B cell (primary cell): ENCODE data around the gene PTPN7. TPM values are rescaled to one million over a fixed set of nuclear protein-coding genes. Genes with fewer than 3 reads are reported as not detected.

Experiments used
- ATAC-seq: fragments of 200-7000 bp; cut with Tn5 transposase; one replicate; pipeline ENCODE4 v1.10.0; 2021; ENCODE audit warnings: low read depth, mild to moderate bottlenecking, moderate number of reproducible peaks, moderate library complexity
- CTCF ChIA-PET: fragments of 350-600 bp; sonication (Branson Sonifier 250); formaldehyde crosslinking; loops from one replicate; lab custom pipeline; 2021; ENCODE audit warnings: antibody characterized with exemption, inconsistent platforms; lab: Charles Lee
- POLR2A ChIA-PET: fragments of 350-600 bp; sonication (Branson Sonifier 250); formaldehyde crosslinking; loops from one replicate; lab custom pipeline; 2021; ENCODE audit warnings: antibody characterized with exemption; lab: Charles Lee
- DNase-seq: peaks from one replicate; pipeline ENCODE4 v3.0.0; 2013
- H2AFZ ChIP-seq: 2 replicates; pipeline ENCODE4 v1.6.1; 2012; ENCODE audit warnings: mild to moderate bottlenecking, low read depth, low read length; ENCODE audit not compliant: insufficient read depth, poor library complexity, severe bottlenecking
- H3K27ac ChIP-seq, 2 donors: 1 replicate in 1 of 2; 2 replicates in 1 of 2; pipeline ENCODE4 v1.5.1; 2012 to 2013; ENCODE audit warnings: low read length in 2 of 2, mild to moderate bottlenecking in 2 of 2, moderate library complexity in 1 of 2
- H3K27me3 ChIP-seq, 4 experiments: fragments of 200-600 bp in 1 of 4; sonication (generic) in 1 of 4; replicated peaks in 1 of 4; 1 replicate in 2 of 4; 2 replicates in 2 of 4; pipeline versions ENCODE4 v1.6.1 to v1.7.0; 2013 to 2016; ENCODE audit warnings: low read length in 3 of 4, mild to moderate bottlenecking in 2 of 4, mixed read lengths in 1 of 4, moderate library complexity in 1 of 4; ENCODE audit not compliant: insufficient read depth in 4 of 4, control insufficient read depth in 3 of 4; ENCODE audit errors: control extremely low read depth in 1 of 4
- H3K36me3 ChIP-seq, 2 experiments: replicated peaks in 1 of 2; 1 replicate in 1 of 2; 2 replicates in 1 of 2; pipeline versions ENCODE4 v1.6.1 to v1.7.1; 2013; ENCODE audit warnings: low read length in 1 of 2; ENCODE audit not compliant: insufficient read depth in 2 of 2, control insufficient read depth in 1 of 2; ENCODE audit errors: control extremely low read depth in 1 of 2, extremely low read depth in 1 of 2
- H3K4me1 ChIP-seq, 2 donors: fragments of 200-600 bp in 1 of 2; sonication (generic) in 1 of 2; 1 replicate in 1 of 2; 2 replicates in 1 of 2; pipeline versions ENCODE4 v1.5.1 to v1.6.1; 2013 to 2017; ENCODE audit warnings: low read length in 2 of 2; ENCODE audit not compliant: control insufficient read depth in 2 of 2, insufficient read depth in 2 of 2
- H3K4me2 ChIP-seq: replicated peaks from 2 replicates; pipeline ENCODE3; 2012; ENCODE audit warnings: mild to moderate bottlenecking, low read depth, low read length; ENCODE audit not compliant: poor library complexity, severe bottlenecking
- H3K4me3 ChIP-seq, 5 experiments: fragments of 200-600 bp in 1 of 5; sonication (generic) in 1 of 5; 1 replicate in 3 of 5; 2 replicates in 2 of 5; pipeline versions ENCODE4 v1.5.1 to v1.7.0; 2011 to 2016; ENCODE audit warnings: low read length in 4 of 5, mild to moderate bottlenecking in 4 of 5, low read depth in 2 of 5, control low read depth in 1 of 5, moderate library complexity in 1 of 5; ENCODE audit not compliant: insufficient read depth in 1 of 5; ENCODE audit errors: control extremely low read depth in 1 of 5, extremely low read depth in 1 of 5
- H3K79me2 ChIP-seq: fragments of 200-600 bp; sonication (generic); one replicate; pipeline ENCODE4 v1.6.0; 2016; ENCODE audit warnings: low read length; ENCODE audit not compliant: control insufficient read depth, insufficient read depth
- H3K9ac ChIP-seq: fragments of 200-600 bp; sonication (generic); 2 replicates; pipeline ENCODE4 v1.6.1; 2017; ENCODE audit warnings: mild to moderate bottlenecking, low read length, moderate library complexity
- H3K9me3 ChIP-seq, 3 donors: one replicate each; pipeline versions ENCODE4 v1.6.1 to v1.7.1; 2013; ENCODE audit warnings: low read length in 2 of 3; ENCODE audit not compliant: control insufficient read depth in 2 of 3, insufficient read depth in 1 of 3; ENCODE audit errors: control extremely low read depth in 1 of 3
- H4K20me1 ChIP-seq: 2 replicates; pipeline ENCODE4 v1.6.0; 2012; ENCODE audit warnings: mild to moderate bottlenecking, low read length; ENCODE audit not compliant: insufficient read depth, control insufficient read depth, poor library complexity, severe bottlenecking
- H3K27ac Mint-ChIP-seq: one replicate; pipeline ENCODE4 v1.8.0; 2021; ENCODE audit warnings: mixed read lengths
- H3K27me3 Mint-ChIP-seq: one replicate; pipeline ENCODE4 v1.8.0; 2021; ENCODE audit warnings: mixed read lengths
- H3K4me1 Mint-ChIP-seq: one replicate; pipeline ENCODE4 v1.8.0; 2021; ENCODE audit warnings: mixed read lengths
- H3K4me3 Mint-ChIP-seq: one replicate; pipeline ENCODE4 v1.8.0; 2021; ENCODE audit warnings: mixed read lengths
- H3K9me3 Mint-ChIP-seq: one replicate; pipeline ENCODE4 v1.8.0; 2022; ENCODE audit warnings: mixed read lengths; ENCODE audit not compliant: insufficient read depth
- EZH2 ChIP-seq: IDR thresholded peaks from 2 replicates; pipeline ENCODE4 v1.6.1; 2012; ENCODE audit warnings: borderline replicate concordance, low read depth, mild to moderate bottlenecking, moderate library complexity, low read length; ENCODE audit not compliant: insufficient read depth, poor library complexity, severe bottlenecking
- WGBS: methylation state at CpG from one replicate; pipeline ENCODE4 v1.1.5; 2013; ENCODE audit warnings: missing lambda C conversion rate; ENCODE audit not compliant: insufficient coverage; 5-methylcytosine and 5-hydroxymethylcytosine counted together
- intact Hi-C: fragments of 100-400 bp; cut with micrococcal nuclease; formaldehyde crosslinking; loops from one replicate; pipeline ENCODE4 v1.10.0; 2022
- polyA plus RNA-seq: library from polyadenylated mRNA; depleted of rRNA; stranded (reverse); fragments of >200 nt; gene quantifications from 2 replicates; pipeline ENCODE4 v1.2.3, GENCODE V29; 2012
- total RNA-seq, 2 donors: library from RNA; stranded (reverse); fragments of 120-200 nt in 1 of 2; gene quantifications; 1 replicate in 1 of 2; 2 replicates in 1 of 2; pipeline versions ENCODE4 v1.2.3 to v1.2.4, GENCODE V29; 2013 to 2022
- TF ChIP-seq, protein P1 (sequence below): fragments of 200-600 bp; IDR thresholded peaks from one replicate; pipeline ENCODE4 v1.8.0; 2022; ENCODE audit warnings: antibody characterized with exemption, mild to moderate bottlenecking

The PTPN7 gene
- total and polyA plus RNA-seq, 2 donors (not counting 1 experiment from before 2014, with no cell fraction given): 16.0 to 37.5 TPM

DNA sequence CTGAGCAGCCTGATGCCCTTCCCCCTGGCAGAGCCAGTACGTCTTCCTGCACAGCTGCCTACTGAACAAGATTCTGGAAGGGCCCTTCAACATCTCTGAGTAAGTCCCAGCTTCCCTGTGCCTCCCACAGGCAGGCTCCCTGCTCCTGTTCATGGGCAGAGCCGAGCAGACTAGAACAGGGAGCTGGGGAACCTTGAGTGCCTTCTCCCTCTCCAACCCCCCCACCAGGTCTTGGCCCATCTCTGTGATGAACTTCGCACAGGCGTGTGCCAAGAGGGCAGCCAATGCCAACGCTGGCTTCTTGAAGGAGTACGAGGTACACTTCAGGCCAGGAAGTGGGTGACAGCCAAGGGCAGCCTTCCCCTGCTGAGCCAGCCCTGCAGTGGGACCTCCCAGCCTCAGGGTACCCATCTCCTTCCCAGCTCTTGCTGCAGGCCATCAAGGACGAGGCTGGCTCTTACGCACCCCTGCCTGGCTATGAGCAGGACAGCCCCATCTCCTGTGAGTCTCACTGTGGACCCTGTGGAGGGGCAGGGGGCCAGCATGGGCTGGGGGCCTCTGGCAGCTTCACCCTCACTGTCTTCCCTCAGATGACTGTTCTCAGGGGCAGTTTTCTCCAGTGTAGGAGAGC, 26.8 kb upstream of the PTPN7 start:
- no peak overlapping the region for H3K4me3 ChIP-seq
- no peaks in the 10 kb centered on the region for H4K20me1 ChIP-seq
- H3K27ac ChIP-seq: no peak overlapping the region
- peaks cover 5 to 6% of the 10 kb centered on the region in 2 donors for H3K4me1 ChIP-seq
- no peaks in the 10 kb centered on the region for H3K36me3 ChIP-seq
- ATAC-seq (no peak), DNase-seq (no peak)
- H3K9me3 ChIP-seq: no peaks in the 10 kb centered on the region
- H3K9ac ChIP-seq: no peak overlapping the region
- no peaks in the 10 kb centered on the region for H3K79me2 ChIP-seq
- intact Hi-C loops: no loop called here
- H3K27me3 Mint-ChIP-seq: peaks cover 42% of the 10 kb centered on the region
- peaks cover 9% of the 10 kb centered on the region for H3K4me1 Mint-ChIP-seq
- TF ChIP-seq EZH2: no peak
- TF ChIP-seq, protein P1, sequence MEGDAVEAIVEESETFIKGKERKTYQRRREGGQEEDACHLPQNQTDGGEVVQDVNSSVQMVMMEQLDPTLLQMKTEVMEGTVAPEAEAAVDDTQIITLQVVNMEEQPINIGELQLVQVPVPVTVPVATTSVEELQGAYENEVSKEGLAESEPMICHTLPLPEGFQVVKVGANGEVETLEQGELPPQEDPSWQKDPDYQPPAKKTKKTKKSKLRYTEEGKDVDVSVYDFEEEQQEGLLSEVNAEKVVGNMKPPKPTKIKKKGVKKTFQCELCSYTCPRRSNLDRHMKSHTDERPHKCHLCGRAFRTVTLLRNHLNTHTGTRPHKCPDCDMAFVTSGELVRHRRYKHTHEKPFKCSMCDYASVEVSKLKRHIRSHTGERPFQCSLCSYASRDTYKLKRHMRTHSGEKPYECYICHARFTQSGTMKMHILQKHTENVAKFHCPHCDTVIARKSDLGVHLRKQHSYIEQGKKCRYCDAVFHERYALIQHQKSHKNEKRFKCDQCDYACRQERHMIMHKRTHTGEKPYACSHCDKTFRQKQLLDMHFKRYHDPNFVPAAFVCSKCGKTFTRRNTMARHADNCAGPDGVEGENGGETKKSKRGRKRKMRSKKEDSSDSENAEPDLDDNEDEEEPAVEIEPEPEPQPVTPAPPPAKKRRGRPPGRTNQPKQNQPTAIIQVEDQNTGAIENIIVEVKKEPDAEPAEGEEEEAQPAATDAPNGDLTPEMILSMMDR: no peak
- WGBS: 71% methylated on average over 7 of the region's 8 CpGs
- ChIA-PET CTCF (interaction anchor here (1.3 to 5.6 kb wide), 7 partner anchors 26 to 533 kb away, joined by 3 to 41 read pairs (median 13); no protein-coding TSS in a partner anchor), POLR2A (no interaction called here)
- no peak overlapping the region for H3K4me2 ChIP-seq
- no peak overlapping the region for H2AFZ ChIP-seq
- no peak overlapping the region for H3K4me3 Mint-ChIP-seq
- no peaks in the 10 kb centered on the region for H3K9me3 Mint-ChIP-seq
- peaks cover 0 to 26% (median 5%) of the 10 kb centered on the region in 4 experiments for H3K27me3 ChIP-seq
- no peak overlapping the region for H3K27ac Mint-ChIP-seq

DNA sequence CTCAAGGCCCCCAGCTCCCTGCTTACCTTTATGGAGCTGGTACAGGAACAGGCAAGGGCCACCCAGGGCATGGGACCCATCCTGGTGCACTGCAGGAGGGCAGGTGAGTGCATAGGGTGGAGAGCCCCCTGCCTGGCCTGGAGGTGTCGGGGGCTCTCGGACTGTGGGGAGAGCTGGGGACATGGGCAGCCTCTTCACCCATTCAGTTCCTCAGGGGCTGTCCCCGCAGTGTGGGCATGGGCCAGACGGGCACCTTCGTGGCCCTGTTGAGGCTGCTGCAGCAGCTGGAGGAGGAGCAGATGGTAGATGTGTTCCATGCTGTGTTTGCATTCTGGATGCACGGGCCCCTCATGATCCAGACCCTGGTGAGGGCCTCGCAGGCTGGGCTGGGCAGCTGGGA, 25.9 kb upstream of the PTPN7 start:
- no peak for ATAC-seq
- Histone ChIP-seq H3K79me2 (no peaks in the 10 kb centered on the region), H2AFZ (no peak overlapping the region), H3K27me3 (peaks cover 0 to 31% (median 5%) of the 10 kb centered on the region in 4 experiments), H3K9ac (no peak overlapping the region), H3K4me1 (peaks cover 5 to 6% of the 10 kb centered on the region in 2 donors), H3K36me3 (no peaks in the 10 kb centered on the region), H3K4me3 (no peak overlapping the region), H3K27ac (no peak overlapping the region), H3K4me2 (no peak overlapping the region), H3K9me3 (no peaks in the 10 kb centered on the region), H4K20me1 (no peaks in the 10 kb centered on the region)
- intact Hi-C loops: no loop called here
- H3K4me3 Mint-ChIP-seq: no peak overlapping the region
- H3K27me3 Mint-ChIP-seq: peaks cover 46% of the 10 kb centered on the region
- DNase-seq: no peak
- no peak overlapping the region for H3K27ac Mint-ChIP-seq
- H3K9me3 Mint-ChIP-seq: no peaks in the 10 kb centered on the region
- CTCF ChIA-PET: interaction anchor here (0.6 to 5.6 kb wide), 7 partner anchors 25 to 534 kb away, joined by 3 to 37 read pairs (median 9); no protein-coding TSS in a partner anchor
- peaks cover 9% of the 10 kb centered on the region for H3K4me1 Mint-ChIP-seq
- 87% methylated on average over 7 of the region's 7 CpGs for WGBS
- POLR2A ChIA-PET: no interaction called here
- TF ChIP-seq EZH2: no peak
- TF ChIP-seq, protein P1: no peak
